Measurements from ENCODE around the gene RAB1A.
"Not testable (repeated sequence)": the region's sequence is repeated elsewhere in the genome, so short reads cannot be mapped to it uniquely, and the experiment has no call there.

The RAB1A gene

GRCh38 chr2:65129826-65130663, at the start of gene RAB1A:
Gene RAB1A, minus strand, starts transcription at chr2:65130106. Its CDS starts 191 bp downstream, at chr2:65129915.
- DNase-seq = peak; percentile 87 to 100 (median 99)

GRCh38 chr2:65177751-65178442, 48.0 kb upstream of the RAB1A start:
- DNase-seq = no peak

GRCh38 chr2:65175894-65176530, 46.1 kb upstream of the RAB1A start:
- DNase-seq = no peak

- not testable (repeated sequence) for DNase-seq
Measured at GRCh38 chr2:65174031-65174430, 44.1 kb upstream of the RAB1A start.

- no peak for DNase-seq
Measured at GRCh38 chr2:65172994-65173790, 43.3 kb upstream of the RAB1A start.

GRCh38 chr2:65170611-65171477, 40.9 kb upstream of the RAB1A start:
- DNase-seq = not testable (repeated sequence)

GRCh38 chr2:65169760-65170136, 39.8 kb upstream of the RAB1A start:
- DNase-seq = no peak

- peak in 1 of 51 donors; percentile 7 for DNase-seq
Measured at GRCh38 chr2:65165558-65165957, 35.7 kb upstream of the RAB1A start.

- peak in 4 of 51 donors; percentile 9 to 29 (median 18) for DNase-seq
Measured at GRCh38 chr2:65164426-65164891, 34.6 kb upstream of the RAB1A start.

- DNase-seq = no peak
Measured at GRCh38 chr2:65161551-65162100, 31.7 kb upstream of the RAB1A start.

GRCh38 chr2:65159906-65160305, 30.0 kb upstream of the RAB1A start:
- DNase-seq = peak in 1 of 51 donors; percentile 4

- DNase-seq = no peak
Measured at GRCh38 chr2:65159261-65159660, 29.4 kb upstream of the RAB1A start.

- no peak for DNase-seq
Measured at GRCh38 chr2:65158557-65158956, 28.7 kb upstream of the RAB1A start.

- not testable (repeated sequence) for DNase-seq
Measured at GRCh38 chr2:65157856-65158255, 27.9 kb upstream of the RAB1A start.

GRCh38 chr2:65156041-65156440, 26.1 kb upstream of the RAB1A start:
- DNase-seq = no peak

GRCh38 chr2:65153515-65153914, 23.6 kb upstream of the RAB1A start:
- DNase-seq = no peak

- DNase-seq = no peak
Measured at GRCh38 chr2:65146078-65146477, 16.2 kb upstream of the RAB1A start.

- no peak for DNase-seq
Measured at GRCh38 chr2:65144571-65144970, 14.7 kb upstream of the RAB1A start.

- DNase-seq = peak in 16 of 51 donors; percentile 2 to 48 (median 18)
Measured at GRCh38 chr2:65142515-65142914, 12.6 kb upstream of the RAB1A start.

Data from hypothalamus (tissue), 51 donors.